ENCODE data around the gene NAALADL2. TPM values are rescaled to one million over a fixed set of nuclear protein-coding genes. Genes with fewer than 3 reads are reported as not detected.
"Not testable (repeated sequence)": the region's sequence is repeated elsewhere in the genome, so short reads cannot be mapped to it uniquely, and the experiment has no call there.

Gene NAALADL2
- total RNA-seq, 1 experiment from 2014 or later = 1.6 TPM

GRCh38 chr3:175835763-175836162 lies 976.6 kb downstream of the NAALADL2 start:
- H2BK20ac ChIP-seq (ENCODE audit: low read depth, low read length, poor library complexity, severe bottlenecking); H2BK12ac ChIP-seq (ENCODE audit: insufficient read length, low read depth, low read length); H4K5ac ChIP-seq (ENCODE audit: insufficient read length, low read depth, low read length); H3K4me3 Mint-ChIP-seq; H3K79me2 ChIP-seq (ENCODE audit: insufficient read depth, low read length); H4K8ac ChIP-seq (replicated peaks; ENCODE audit: insufficient read length, low read depth, low read length); H3T11ph ChIP-seq (ENCODE audit: low read length); H3K23me2 ChIP-seq (ENCODE audit: insufficient read length, low read depth, low read length, poor library complexity, severe bottlenecking); H3K27me3 Mint-ChIP-seq (ENCODE audit: low read depth); H2BK120ac ChIP-seq (ENCODE audit: low read depth, low read length, poor library complexity, severe bottlenecking); H3K9ac ChIP-seq (ENCODE audit: extremely low read depth, insufficient read length, low read length); H3K4me1 Mint-ChIP-seq; H3K18ac ChIP-seq (ENCODE audit: insufficient read length, low read depth, low read length); H2AFZ ChIP-seq (ENCODE audit: low read length); H3K9me3 ChIP-seq (ENCODE audit: control insufficient read depth, low read depth, low read length); H3K23ac ChIP-seq (ENCODE audit: insufficient read length, low read depth, low read length); H3K79me1 ChIP-seq (ENCODE audit: insufficient read depth, low read depth, low read length, poor library complexity, severe bottlenecking); H3K9me3 Mint-ChIP-seq; H2BK5ac ChIP-seq (ENCODE audit: insufficient read length, low read length); H3K4me2 ChIP-seq (ENCODE audit: insufficient read depth, insufficient read length, low read length); H2AK5ac ChIP-seq (ENCODE audit: insufficient read length, low read length); H2BK15ac ChIP-seq (ENCODE audit: low read depth, low read length); H3K36me3 Mint-ChIP-seq (ENCODE audit: insufficient read depth in 1 of 3, low read depth in 3 of 3); H4K20me1 ChIP-seq (ENCODE audit: control insufficient read depth, insufficient read depth, insufficient read length); H4K91ac ChIP-seq (ENCODE audit: insufficient read length, low read depth, low read length); H3K27me3 ChIP-seq (ENCODE audit: insufficient read depth, low read length); H3K4ac ChIP-seq (ENCODE audit: low read depth, low read length); H3K27ac Mint-ChIP-seq; H3K56ac ChIP-seq (ENCODE audit: insufficient read length, low read depth, low read length); H3K27ac ChIP-seq (ENCODE audit: insufficient read length, low read depth, low read length); H3K14ac ChIP-seq (ENCODE audit: insufficient read depth, low read length); H3K4me1 ChIP-seq (ENCODE audit: insufficient read depth, low read length): not testable (repeated sequence)
- DNase-seq = peak; percentile 42
- no CpG with 5 or more reads among the region's 6 CpGs for WGBS (ENCODE audit: extremely low coverage, insufficient read length, low lambda C conversion rate)

Measured in H9 (cell line).